ENCODE results near the gene CNPY2. TPM values are rescaled to one million over a fixed set of nuclear protein-coding genes. Genes with fewer than 3 reads are reported as not detected.
A peak's percentile ranks its signal among the peaks of the same experiment; 100 is the strongest.

CNPY2 gene
- total and polyA plus RNA-seq, 2 of the 13 experiments (the other 11 are each of a cell fraction or from before 2014, with no cell fraction given) = 285 to 356 TPM

DNA sequence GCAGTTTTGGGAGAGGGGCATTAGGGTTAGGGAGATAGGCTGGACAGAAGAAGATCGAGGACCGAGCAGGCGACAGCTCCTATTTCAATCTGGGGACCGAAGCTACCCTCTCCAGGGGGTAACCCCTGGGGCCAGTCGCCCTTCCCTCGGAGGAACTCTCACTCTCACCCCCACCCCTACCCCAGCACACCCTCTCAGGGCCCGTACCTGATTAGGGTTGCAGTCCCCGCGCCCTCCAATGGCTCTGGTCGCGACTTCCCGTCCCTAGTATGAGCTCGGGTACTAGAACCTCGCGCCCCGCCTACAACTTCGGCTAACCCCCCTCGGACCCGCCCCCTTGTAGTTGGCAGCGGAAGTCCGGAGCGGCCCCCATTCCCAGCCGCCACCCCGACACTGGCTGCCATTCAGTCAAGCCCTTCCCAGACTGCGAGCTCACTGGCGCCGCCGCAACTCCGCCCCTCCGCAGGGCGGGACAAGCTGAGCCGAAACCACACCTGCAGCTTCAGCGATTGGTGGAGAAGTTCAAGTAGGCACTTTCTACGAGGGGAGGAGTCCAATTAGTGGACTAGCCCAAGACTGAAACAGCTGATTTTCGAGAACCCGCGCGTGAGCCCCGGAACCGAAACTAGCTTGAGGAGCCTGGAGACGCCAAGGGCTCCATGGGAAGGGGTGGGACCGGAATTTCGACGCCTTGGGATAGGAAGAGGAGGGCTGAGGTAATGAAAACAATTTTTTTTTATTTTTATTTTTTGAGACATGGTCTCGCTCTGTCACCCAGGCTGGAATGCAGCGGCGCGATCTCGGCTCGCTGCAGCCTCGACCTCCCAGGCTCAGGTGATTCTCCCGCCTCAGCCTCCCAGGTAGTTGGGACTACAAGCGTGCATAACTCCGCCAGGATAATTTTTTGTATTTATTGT lies 44.3 kb upstream of the CNPY2 start, which contains the start of gene STAT2 (continued):
- TF ChIP-seq, protein P1, sequence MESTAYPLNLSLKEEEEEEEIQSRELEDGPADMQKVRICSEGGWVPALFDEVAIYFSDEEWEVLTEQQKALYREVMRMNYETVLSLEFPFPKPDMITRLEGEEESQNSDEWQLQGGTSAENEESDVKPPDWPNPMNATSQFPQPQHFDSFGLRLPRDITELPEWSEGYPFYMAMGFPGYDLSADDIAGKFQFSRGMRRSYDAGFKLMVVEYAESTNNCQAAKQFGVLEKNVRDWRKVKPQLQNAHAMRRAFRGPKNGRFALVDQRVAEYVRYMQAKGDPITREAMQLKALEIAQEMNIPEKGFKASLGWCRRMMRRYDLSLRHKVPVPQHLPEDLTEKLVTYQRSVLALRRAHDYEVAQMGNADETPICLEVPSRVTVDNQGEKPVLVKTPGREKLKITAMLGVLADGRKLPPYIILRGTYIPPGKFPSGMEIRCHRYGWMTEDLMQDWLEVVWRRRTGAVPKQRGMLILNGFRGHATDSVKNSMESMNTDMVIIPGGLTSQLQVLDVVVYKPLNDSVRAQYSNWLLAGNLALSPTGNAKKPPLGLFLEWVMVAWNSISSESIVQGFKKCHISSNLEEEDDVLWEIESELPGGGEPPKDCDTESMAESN (CRISPR knock-in tag; conservative IDR thresholded peaks at IDR 0.05) = peak; percentile 50
- TF ChIP-seq HNRNPLL (IDR thresholded peaks at IDR 0.05; ENCODE audit: low read depth, low read length, poor library complexity, severe bottlenecking) (peak; percentile 83), IRX3 (CRISPR knock-in tag; IDR thresholded peaks at IDR 0.05; ENCODE audit: borderline replicate concordance, low read depth) (no peak), THYN1 (CRISPR knock-in tag; IDR thresholded peaks at IDR 0.05; ENCODE audit: borderline replicate concordance, low read depth) (no peak), POGZ (CRISPR knock-in tag; IDR thresholded peaks at IDR 0.05) (peak; percentile 93), ZNF713 (CRISPR knock-in tag; IDR thresholded peaks at IDR 0.05) (no peak), KDM1A (CRISPR knock-in tag; IDR thresholded peaks at IDR 0.05) (no peak), ZNF232 (CRISPR knock-in tag; IDR thresholded peaks at IDR 0.05; ENCODE audit: borderline replicate concordance) (peak; percentile 49; the same call in 1 of the 2 replicates), MED1 (CRISPR knock-in tag; IDR thresholded peaks at IDR 0.05) (peak; percentile 67), IRF2 (CRISPR knock-in tag; IDR thresholded peaks at IDR 0.05) (peak; percentile 92), ZSCAN25 (CRISPR knock-in tag; IDR thresholded peaks at IDR 0.05) (no peak), STAT5B (CRISPR knock-in tag; IDR thresholded peaks at IDR 0.05) (no peak), SATB2 (CRISPR knock-in tag; IDR thresholded peaks at IDR 0.05) (peak; percentile 56; the same call in 1 of the 2 replicates), HHEX (CRISPR knock-in tag; IDR thresholded peaks at IDR 0.05) (no peak), PHF21A (CRISPR knock-in tag; IDR thresholded peaks at IDR 0.05) (peak; percentile 78), NR2F1 (CRISPR knock-in tag; IDR thresholded peaks at IDR 0.05) (peak in 1 of 2 experiments; percentile 64; a peak in 2 of 4 replicates)
- TF ChIP-seq, protein P2, sequence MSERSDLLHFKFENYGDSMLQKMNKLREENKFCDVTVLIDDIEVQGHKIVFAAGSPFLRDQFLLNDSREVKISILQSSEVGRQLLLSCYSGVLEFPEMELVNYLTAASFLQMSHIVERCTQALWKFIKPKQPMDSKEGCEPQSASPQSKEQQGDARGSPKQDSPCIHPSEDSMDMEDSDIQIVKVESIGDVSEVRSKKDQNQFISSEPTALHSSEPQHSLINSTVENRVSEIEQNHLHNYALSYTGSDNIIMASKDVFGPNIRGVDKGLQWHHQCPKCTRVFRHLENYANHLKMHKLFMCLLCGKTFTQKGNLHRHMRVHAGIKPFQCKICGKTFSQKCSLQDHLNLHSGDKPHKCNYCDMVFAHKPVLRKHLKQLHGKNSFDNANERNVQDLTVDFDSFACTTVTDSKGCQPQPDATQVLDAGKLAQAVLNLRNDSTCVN (CRISPR knock-in tag; IDR thresholded peaks at IDR 0.05; ENCODE audit: borderline replicate concordance) = peak; percentile 71; the same call in 1 of the 2 replicates
- TF ChIP-seq, protein P3, sequence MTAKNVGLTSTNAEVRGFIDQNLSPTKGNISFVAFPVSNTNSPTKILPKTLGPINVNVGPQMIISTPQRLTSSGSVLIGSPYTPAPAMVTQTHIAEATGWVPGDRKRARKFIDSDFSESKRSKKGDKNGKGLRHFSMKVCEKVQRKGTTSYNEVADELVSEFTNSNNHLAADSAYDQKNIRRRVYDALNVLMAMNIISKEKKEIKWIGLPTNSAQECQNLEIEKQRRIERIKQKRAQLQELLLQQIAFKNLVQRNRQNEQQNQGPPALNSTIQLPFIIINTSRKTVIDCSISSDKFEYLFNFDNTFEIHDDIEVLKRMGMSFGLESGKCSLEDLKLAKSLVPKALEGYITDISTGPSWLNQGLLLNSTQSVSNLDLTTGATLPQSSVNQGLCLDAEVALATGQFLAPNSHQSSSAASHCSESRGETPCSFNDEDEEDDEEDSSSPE (CRISPR knock-in tag; IDR thresholded peaks at IDR 0.05) = peak; percentile 83; the same call in 1 of the 2 replicates
- TF ChIP-seq, protein P4, sequence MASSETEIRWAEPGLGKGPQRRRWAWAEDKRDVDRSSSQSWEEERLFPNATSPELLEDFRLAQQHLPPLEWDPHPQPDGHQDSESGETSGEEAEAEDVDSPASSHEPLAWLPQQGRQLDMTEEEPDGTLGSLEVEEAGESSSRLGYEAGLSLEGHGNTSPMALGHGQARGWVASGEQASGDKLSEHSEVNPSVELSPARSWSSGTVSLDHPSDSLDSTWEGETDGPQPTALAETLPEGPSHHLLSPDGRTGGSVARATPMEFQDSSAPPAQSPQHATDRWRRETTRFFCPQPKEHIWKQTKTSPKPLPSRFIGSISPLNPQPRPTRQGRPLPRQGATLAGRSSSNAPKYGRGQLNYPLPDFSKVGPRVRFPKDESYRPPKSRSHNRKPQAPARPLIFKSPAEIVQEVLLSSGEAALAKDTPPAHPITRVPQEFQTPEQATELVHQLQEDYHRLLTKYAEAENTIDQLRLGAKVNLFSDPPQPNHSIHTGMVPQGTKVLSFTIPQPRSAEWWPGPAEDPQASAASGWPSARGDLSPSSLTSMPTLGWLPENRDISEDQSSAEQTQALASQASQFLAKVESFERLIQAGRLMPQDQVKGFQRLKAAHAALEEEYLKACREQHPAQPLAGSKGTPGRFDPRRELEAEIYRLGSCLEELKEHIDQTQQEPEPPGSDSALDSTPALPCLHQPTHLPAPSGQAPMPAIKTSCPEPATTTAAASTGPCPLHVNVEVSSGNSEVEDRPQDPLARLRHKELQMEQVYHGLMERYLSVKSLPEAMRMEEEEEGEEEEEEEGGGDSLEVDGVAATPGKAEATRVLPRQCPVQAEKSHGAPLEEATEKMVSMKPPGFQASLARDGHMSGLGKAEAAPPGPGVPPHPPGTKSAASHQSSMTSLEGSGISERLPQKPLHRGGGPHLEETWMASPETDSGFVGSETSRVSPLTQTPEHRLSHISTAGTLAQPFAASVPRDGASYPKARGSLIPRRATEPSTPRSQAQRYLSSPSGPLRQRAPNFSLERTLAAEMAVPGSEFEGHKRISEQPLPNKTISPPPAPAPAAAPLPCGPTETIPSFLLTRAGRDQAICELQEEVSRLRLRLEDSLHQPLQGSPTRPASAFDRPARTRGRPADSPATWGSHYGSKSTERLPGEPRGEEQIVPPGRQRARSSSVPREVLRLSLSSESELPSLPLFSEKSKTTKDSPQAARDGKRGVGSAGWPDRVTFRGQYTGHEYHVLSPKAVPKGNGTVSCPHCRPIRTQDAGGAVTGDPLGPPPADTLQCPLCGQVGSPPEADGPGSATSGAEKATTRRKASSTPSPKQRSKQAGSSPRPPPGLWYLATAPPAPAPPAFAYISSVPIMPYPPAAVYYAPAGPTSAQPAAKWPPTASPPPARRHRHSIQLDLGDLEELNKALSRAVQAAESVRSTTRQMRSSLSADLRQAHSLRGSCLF (CRISPR knock-in tag; IDR thresholded peaks at IDR 0.05; ENCODE audit: borderline replicate concordance) = no peak

All from HepG2 (cell line).